Chondrocyte (in vitro differentiated cells): ENCODE results near the gene ADGRL4. TPM values are rescaled to one million over a fixed set of nuclear protein-coding genes. Genes with fewer than 3 reads are reported as not detected.
A peak's percentile ranks its signal among the peaks of the same experiment; 100 is the strongest.

Experiments
- DNase-seq: peaks from one replicate; pipeline ENCODE4 v3.0.0; 2021; ENCODE audit warnings: mixed read lengths, low spot score
- H3K27ac Mint-ChIP-seq: one replicate; pipeline ENCODE4 v1.8.0; 2021; ENCODE audit warnings: mild to moderate bottlenecking, moderate library complexity, mixed read lengths; ENCODE audit not compliant: unreplicated experiment
- H3K27me3 Mint-ChIP-seq: 2 replicates; pipeline ENCODE4 v1.8.0; 2021; ENCODE audit warnings: low read depth, mixed read lengths
- H3K36me3 Mint-ChIP-seq: 2 replicates; pipeline ENCODE4 v1.8.0; 2021; ENCODE audit warnings: low read depth, mixed read lengths
- H3K4me1 Mint-ChIP-seq: 2 replicates; pipeline ENCODE4 v1.8.0; 2021; ENCODE audit warnings: low read depth, mild to moderate bottlenecking, mixed read lengths
- H3K4me3 Mint-ChIP-seq: one replicate; pipeline ENCODE4 v1.8.0; 2021; ENCODE audit warnings: mild to moderate bottlenecking, moderate library complexity, mixed read lengths; ENCODE audit not compliant: unreplicated experiment
- H3K9me3 Mint-ChIP-seq: 2 replicates; pipeline ENCODE4 v1.8.0; 2021; ENCODE audit warnings: low read depth, mixed read lengths
- CTCF ChIP-seq: fragments of 200-600 bp; sonication (generic); IDR thresholded peaks from 2 replicates; pipeline ENCODE4 v1.5.0; 2021; ENCODE audit warnings: antibody characterized with exemption, mild to moderate bottlenecking, moderate library complexity
- total RNA-seq: library from RNA; stranded (reverse); gene quantifications from 3 replicates; pipeline ENCODE4 v1.2.1, GENCODE V29; 2021

The ADGRL4 gene
- total RNA-seq, 1 donor from 2014 or later: 6.9 TPM

- no peaks in the 10 kb centered on the region for H3K36me3 Mint-ChIP-seq
- no peak overlapping the region for H3K27ac Mint-ChIP-seq
- H3K27me3 Mint-ChIP-seq: no peaks in the 10 kb centered on the region
- no peaks in the 10 kb centered on the region for H3K9me3 Mint-ChIP-seq
- no peak for DNase-seq
- no peak for TF ChIP-seq CTCF
- peaks cover 51% of the 10 kb centered on the region for H3K4me1 Mint-ChIP-seq
- H3K4me3 Mint-ChIP-seq: no peak overlapping the region
These were observed 163.4 kb downstream of the ADGRL4 start for GRCh38 chr1:78843111-78843510.

- Mint-ChIP-seq H3K9me3 (no peaks in the 10 kb centered on the region), H3K4me3 (peak overlapping the region; percentile 53), H3K27ac (peak overlapping the region; percentile 91), H3K4me1 (peaks cover 68% of the 10 kb centered on the region), H3K36me3 (no peaks in the 10 kb centered on the region), H3K27me3 (no peaks in the 10 kb centered on the region)
- TF ChIP-seq CTCF: no peak
- peak; percentile 54 for DNase-seq
These were observed 165.9 kb downstream of the ADGRL4 start for GRCh38 chr1:78840453-78841271.
